Activated T-cell treated with anti-CD3 and anti-CD28 coated beads, Interleukin-2, amount 50 U/mL, for 72 hours (primary cell): ENCODE results near the gene CAMP. TPM values are rescaled to one million over a fixed set of nuclear protein-coding genes. Genes with fewer than 3 reads are reported as not detected.
A peak's percentile ranks its signal among the peaks of the same experiment; 100 is the strongest.

Source experiments
- ATAC-seq, 2 donors: fragments of 150-1000 bp; cut with Tn5 transposase; replicated peaks in 1 of 2; 2 replicates each; pipeline ENCODE4 v1.10.0; 2021; ENCODE audit warnings: moderate library complexity in 2 of 2, mild to moderate bottlenecking in 1 of 2
- DNase-seq, 2 donors: peaks; one replicate each; pipeline ENCODE4 v3.0.0; 2021 to 2022; ENCODE audit warnings: mixed read lengths in 1 of 2
- H3K27ac Mint-ChIP-seq: one replicate; pipeline ENCODE4 v1.8.0; 2022; ENCODE audit warnings: mild to moderate bottlenecking, moderate library complexity, mixed read lengths
- H3K27me3 Mint-ChIP-seq: one replicate; pipeline ENCODE4 v1.8.0; 2022; ENCODE audit warnings: low read depth, mixed read lengths
- H3K36me3 Mint-ChIP-seq, 2 donors: one replicate each; pipeline ENCODE4 v1.8.0; 2022; ENCODE audit warnings: mixed read lengths in 2 of 2, mild to moderate bottlenecking in 1 of 2; ENCODE audit not compliant: insufficient read depth in 2 of 2
- H3K4me1 Mint-ChIP-seq: one replicate; pipeline ENCODE4 v1.8.0; 2022; ENCODE audit warnings: low read depth, mixed read lengths
- H3K4me3 Mint-ChIP-seq, 2 donors: one replicate each; pipeline ENCODE4 v1.8.0; 2022; ENCODE audit warnings: mild to moderate bottlenecking in 2 of 2, mixed read lengths in 2 of 2, moderate library complexity in 2 of 2
- H3K9me3 Mint-ChIP-seq, 2 donors: one replicate each; pipeline ENCODE4 v1.8.0; 2022; ENCODE audit warnings: mixed read lengths in 2 of 2
- total RNA-seq, 2 donors: library from RNA; stranded (reverse); gene quantifications; one replicate each; pipeline ENCODE4 v1.2.3, GENCODE V29; 2022

CAMP gene
- total RNA-seq: not detected

DNA sequence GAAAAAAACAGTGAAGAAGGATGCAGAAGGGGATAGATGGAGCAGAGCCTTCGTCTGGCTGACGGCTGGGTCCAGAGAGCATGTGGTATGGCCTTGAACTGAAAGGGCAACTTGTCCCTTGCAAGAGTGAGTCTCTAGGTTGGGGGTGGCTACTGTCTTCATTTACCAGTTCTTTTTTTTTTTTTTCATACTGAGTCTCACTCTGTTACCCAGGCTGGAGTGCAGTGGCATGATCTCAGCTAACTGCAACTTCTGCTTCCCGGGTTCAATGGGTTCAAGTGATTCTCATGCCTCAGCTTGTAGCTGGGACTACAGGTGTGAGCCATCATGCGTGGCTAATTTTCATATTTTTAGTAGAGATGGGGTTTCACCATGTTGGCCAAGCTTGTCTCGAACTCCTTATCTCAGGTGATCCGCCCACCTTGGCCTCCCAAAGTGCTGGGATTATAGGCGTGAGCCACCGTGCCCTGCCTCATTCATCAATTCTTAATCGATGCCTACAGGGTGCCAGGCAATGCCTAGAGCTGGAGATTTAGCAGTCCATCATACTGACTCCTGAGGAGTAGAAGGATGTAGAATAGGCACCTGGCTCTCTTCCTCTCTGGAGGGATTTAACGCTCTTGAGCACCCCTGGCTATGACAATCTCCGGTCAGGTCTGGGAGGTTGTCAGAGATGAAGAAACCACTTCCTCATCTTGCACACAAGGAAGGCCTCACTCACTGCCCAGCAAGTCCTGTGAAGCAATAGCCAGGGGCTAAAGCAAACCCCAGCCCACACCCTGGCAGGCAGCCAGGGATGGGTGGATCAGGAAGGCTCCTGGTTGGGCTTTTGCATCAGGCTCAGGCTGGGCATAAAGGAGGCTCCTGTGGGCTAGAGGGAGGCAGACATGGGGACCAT is at the start of gene CAMP:
Gene CAMP, plus strand, starts transcription at position 880 of the 898 bp plus-strand sequence. Its CDS starts 17 bp downstream, at position 897.
- Mint-ChIP-seq H3K36me3 (no peaks in the 10 kb centered on the region), H3K27me3 (no peaks in the 10 kb centered on the region), H3K9me3 (no peaks in the 10 kb centered on the region), H3K4me3 (no peak within 1 kb of the TSS), H3K4me1 (peaks cover 8% of the 10 kb centered on the region), H3K27ac (no peak within 1 kb of the TSS)
- DNase-seq (no peak), ATAC-seq (no peak)

DNA sequence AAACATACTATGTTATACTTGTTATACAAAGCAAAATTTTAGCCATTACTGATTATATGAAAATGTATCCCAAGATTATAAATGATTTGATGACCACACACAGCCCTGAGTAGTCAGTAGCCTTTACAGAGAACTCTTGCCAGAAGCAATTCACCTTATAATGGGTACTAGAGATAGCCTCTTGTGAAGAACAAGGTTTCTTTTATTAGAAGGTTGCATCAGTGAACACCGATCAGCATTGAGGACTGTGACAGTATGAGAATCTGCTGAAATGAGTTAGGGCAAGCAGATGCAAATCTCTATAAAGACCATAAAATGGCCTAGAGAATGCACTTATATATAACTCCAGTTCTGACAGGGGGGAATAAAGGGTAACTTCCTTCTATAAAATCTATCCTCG is 45.2 kb upstream of the CAMP start:
- H3K27ac Mint-ChIP-seq: no peak overlapping the region
- no peak overlapping the region for H3K4me3 Mint-ChIP-seq
- no peaks in the 10 kb centered on the region for H3K9me3 Mint-ChIP-seq
- DNase-seq (no peak), ATAC-seq (no peak)
- peaks cover 5% of the 10 kb centered on the region for H3K4me1 Mint-ChIP-seq
- no peaks in the 10 kb centered on the region for H3K27me3 Mint-ChIP-seq
- peaks cover 19 to 74% of the 10 kb centered on the region in 2 donors for H3K36me3 Mint-ChIP-seq

DNA sequence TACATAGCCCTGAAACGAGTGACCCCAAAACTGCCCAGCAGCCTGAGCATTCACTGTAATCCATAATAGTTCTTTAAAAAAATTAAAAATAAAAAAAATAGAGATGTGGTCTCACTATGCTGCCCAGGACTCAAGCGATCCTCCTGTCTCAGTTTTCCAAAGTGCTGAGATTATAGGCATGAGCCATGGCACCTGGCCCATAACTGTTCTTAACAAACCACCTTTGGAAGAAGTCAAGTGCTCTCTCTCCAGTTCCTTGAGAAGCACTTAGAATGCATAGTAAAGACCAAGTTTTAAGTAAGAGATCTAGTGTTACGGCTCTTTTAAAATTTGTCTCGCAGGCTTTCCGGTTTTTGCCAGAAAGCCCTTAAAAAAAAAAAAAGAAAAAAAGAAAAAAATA is 43.3 kb upstream of the CAMP start:
- Mint-ChIP-seq H3K27me3 (no peaks in the 10 kb centered on the region), H3K9me3 (no peaks in the 10 kb centered on the region), H3K4me1 (peaks cover 5% of the 10 kb centered on the region), H3K4me3 (no peak overlapping the region), H3K36me3 (peaks cover 16 to 75% of the 10 kb centered on the region in 2 donors), H3K27ac (no peak overlapping the region)
- ATAC-seq: no peak
- DNase-seq: no peak

- ATAC-seq (no peak), DNase-seq (no peak)
- Mint-ChIP-seq H3K9me3 (no peaks in the 10 kb centered on the region), H3K36me3 (peaks cover 12 to 76% of the 10 kb centered on the region in 2 donors), H3K27me3 (no peaks in the 10 kb centered on the region), H3K4me1 (peaks cover 6% of the 10 kb centered on the region), H3K4me3 (no peak overlapping the region), H3K27ac (no peak overlapping the region)
Observed at GRCh38 chr3:48180531-48181253, 42.6 kb upstream of the CAMP start.

- Mint-ChIP-seq H3K27ac (no peak overlapping the region), H3K4me3 (no peak overlapping the region), H3K27me3 (no peaks in the 10 kb centered on the region), H3K9me3 (no peaks in the 10 kb centered on the region), H3K4me1 (peaks cover 31% of the 10 kb centered on the region), H3K36me3 (peaks cover 17 to 67% of the 10 kb centered on the region in 2 donors)
- ATAC-seq: no peak
- DNase-seq: no peak
Observed at GRCh38 chr3:48184299-48184698, 39.0 kb upstream of the CAMP start.

DNA sequence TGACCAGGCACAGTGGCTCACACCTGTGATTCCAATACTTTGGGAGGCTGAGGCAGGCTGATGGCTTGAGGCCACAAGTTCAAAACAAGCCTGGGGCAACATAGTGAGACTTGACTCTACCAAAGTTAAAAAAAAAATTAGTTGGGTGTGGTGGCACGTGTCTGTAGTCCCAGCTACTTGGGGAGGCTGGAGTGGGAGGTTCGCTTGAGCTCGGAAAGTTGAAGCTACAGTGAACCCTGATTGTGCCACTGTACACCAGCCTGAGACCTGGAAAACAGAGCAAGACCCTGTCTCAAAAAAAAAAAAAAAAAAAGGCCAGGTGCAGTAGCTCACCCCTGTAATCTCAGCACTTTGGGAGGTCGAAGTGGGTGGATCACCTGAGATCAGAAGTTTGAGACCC is 38.2 kb upstream of the CAMP start:
- DNase-seq (no peak), ATAC-seq (no peak)
- peak overlapping the region in 1 of 2 donors; percentile 40 for H3K4me3 Mint-ChIP-seq
- no peaks in the 10 kb centered on the region for H3K9me3 Mint-ChIP-seq
- peak overlapping the region; percentile 50 for H3K27ac Mint-ChIP-seq
- H3K4me1 Mint-ChIP-seq: peaks cover 31% of the 10 kb centered on the region
- H3K27me3 Mint-ChIP-seq: no peaks in the 10 kb centered on the region
- H3K36me3 Mint-ChIP-seq: peaks cover 13 to 61% of the 10 kb centered on the region in 2 donors

- ATAC-seq (no peak), DNase-seq (no peak)
- H3K9me3 Mint-ChIP-seq: no peaks in the 10 kb centered on the region
- peaks cover 13 to 49% of the 10 kb centered on the region in 2 donors for H3K36me3 Mint-ChIP-seq
- peak overlapping the region; percentile 67 for H3K27ac Mint-ChIP-seq
- H3K27me3 Mint-ChIP-seq: no peaks in the 10 kb centered on the region
- peaks cover 25% of the 10 kb centered on the region for H3K4me1 Mint-ChIP-seq
- peak overlapping the region; percentile 88 to 93 for H3K4me3 Mint-ChIP-seq
Observed at GRCh38 chr3:48186631-48187300, 36.5 kb upstream of the CAMP start.

DNA sequence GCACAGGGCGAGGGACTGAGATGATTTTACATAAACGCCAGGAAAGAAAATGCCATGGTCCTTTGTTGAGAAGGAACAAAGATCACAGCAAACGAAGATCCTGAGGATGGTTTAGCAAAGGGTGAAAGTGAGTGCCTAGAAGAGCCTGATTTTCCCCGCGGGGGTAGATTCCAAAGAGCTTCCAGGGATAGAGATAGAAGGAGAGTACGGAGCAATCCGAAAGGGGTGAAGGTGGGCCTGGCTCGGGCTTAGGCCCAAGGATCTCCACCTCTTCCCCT is 36.1 kb upstream of the CAMP start:
- no peaks in the 10 kb centered on the region for H3K9me3 Mint-ChIP-seq
- H3K27me3 Mint-ChIP-seq: no peaks in the 10 kb centered on the region
- H3K4me1 Mint-ChIP-seq: peaks cover 25% of the 10 kb centered on the region
- H3K36me3 Mint-ChIP-seq: peaks cover 13 to 44% of the 10 kb centered on the region in 2 donors
- H3K4me3 Mint-ChIP-seq: peak overlapping the region; percentile 88 to 93
- DNase-seq (no peak), ATAC-seq (no peak)
- peak overlapping the region; percentile 67 for H3K27ac Mint-ChIP-seq

DNA sequence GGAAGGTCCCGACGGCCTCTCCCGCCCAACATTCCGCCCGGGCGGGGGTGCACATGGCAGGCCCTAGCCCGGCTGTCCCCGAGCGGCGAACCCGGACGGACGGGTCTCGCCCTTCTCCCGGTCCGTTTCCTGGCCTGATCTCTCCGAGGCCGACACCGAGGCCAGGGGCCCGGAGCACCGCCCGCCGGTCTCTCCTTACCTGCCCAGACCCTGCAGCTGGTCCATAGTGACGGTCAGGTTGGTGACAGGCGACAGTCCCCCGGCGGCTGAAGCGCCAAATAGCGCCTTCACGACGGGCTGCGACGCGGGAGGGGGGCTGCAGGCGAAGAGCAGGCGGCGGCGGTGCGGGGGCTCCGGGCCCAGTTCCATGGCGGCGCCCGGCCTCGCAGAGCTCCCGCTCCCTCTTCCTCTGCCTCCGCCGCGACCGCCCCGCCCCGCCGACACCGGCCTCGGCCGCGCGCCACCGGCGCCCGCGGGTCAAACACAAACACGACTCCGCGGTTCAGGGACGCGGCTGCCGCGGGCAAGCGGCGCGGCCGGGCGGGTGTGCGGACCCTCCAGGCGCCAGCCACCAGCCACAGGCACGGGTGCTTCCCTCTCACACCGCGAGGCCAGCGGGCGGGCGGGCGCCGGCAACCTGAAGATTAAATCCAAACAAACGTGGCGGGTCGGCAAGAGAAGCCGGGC is 35.6 kb upstream of the CAMP start:
- Mint-ChIP-seq H3K27me3 (no peaks in the 10 kb centered on the region), H3K9me3 (no peaks in the 10 kb centered on the region), H3K4me3 (peak overlapping the region; percentile 89 to 95), H3K4me1 (peaks cover 25% of the 10 kb centered on the region), H3K36me3 (peaks cover 10 to 39% of the 10 kb centered on the region in 2 donors), H3K27ac (peak overlapping the region; percentile 79)
- ATAC-seq (peak; percentile 49 to 54), DNase-seq (peak; percentile 68 to 70)

- peaks cover 10 to 31% of the 10 kb centered on the region in 2 donors for H3K36me3 Mint-ChIP-seq
- no peaks in the 10 kb centered on the region for H3K27me3 Mint-ChIP-seq
- DNase-seq: peak; percentile 94 to 97
- H3K4me3 Mint-ChIP-seq: peak within 1 kb of the TSS; percentile 89 to 95
- H3K4me1 Mint-ChIP-seq: peaks cover 25% of the 10 kb centered on the region
- ATAC-seq: peak; percentile 98
- H3K27ac Mint-ChIP-seq: peak within 1 kb of the TSS; percentile 79
- no peaks in the 10 kb centered on the region for H3K9me3 Mint-ChIP-seq
Observed at GRCh38 chr3:48188266-48189201, 34.8 kb upstream of the CAMP start, which contains the start of gene CDC25A. Gene CDC25A, minus strand, starts transcription at chr3:48188417. Its CDS starts 470 bp downstream, at chr3:48187947.

- Mint-ChIP-seq H3K36me3 (peaks cover 10 to 26% of the 10 kb centered on the region in 2 donors), H3K9me3 (no peaks in the 10 kb centered on the region), H3K4me3 (peak overlapping the region; percentile 89 to 95), H3K4me1 (peaks cover 25% of the 10 kb centered on the region), H3K27ac (no peak overlapping the region), H3K27me3 (no peaks in the 10 kb centered on the region)
- DNase-seq: no peak
- no peak for ATAC-seq
Observed at GRCh38 chr3:48189321-48189720, 34.0 kb upstream of the CAMP start.

DNA sequence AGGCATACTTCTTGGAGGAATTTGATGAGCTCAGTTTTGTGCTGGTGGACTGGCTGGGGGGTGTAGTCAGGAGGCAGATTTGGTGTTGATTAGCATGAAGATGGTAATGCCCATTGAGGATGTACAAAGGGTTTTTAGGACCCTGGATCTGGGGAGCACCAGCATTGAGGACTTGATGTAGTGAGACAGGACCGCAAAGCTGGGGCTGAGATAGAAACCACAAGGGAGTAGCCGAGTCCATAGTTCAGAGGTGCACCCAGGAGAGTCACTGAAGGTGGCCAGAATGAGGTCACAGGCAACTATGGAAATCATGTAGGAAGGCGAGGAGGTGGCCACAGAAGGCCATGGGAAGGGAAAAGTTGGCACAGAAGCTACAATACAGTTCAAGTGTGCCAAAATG is 32.4 kb upstream of the CAMP start:
- ATAC-seq: no peak
- H3K4me1 Mint-ChIP-seq: peaks cover 22% of the 10 kb centered on the region
- H3K4me3 Mint-ChIP-seq: no peak overlapping the region
- no peaks in the 10 kb centered on the region for H3K27me3 Mint-ChIP-seq
- H3K27ac Mint-ChIP-seq: no peak overlapping the region
- H3K36me3 Mint-ChIP-seq: peaks cover 10 to 13% of the 10 kb centered on the region in 2 donors
- H3K9me3 Mint-ChIP-seq: no peaks in the 10 kb centered on the region
- DNase-seq: no peak
